Astrocyte (in vitro differentiated cells and primary cell): Measurements from ENCODE around the gene NEK10. TPM values are rescaled to one million over a fixed set of nuclear protein-coding genes. Genes with fewer than 3 reads are reported as not detected.
A peak's percentile ranks its signal among the peaks of the same experiment; 100 is the strongest.

Experiments used
- DNase-seq: peaks from one replicate; pipeline ENCODE4 v3.0.0-alpha.2; 2010; ENCODE audit warnings: low read depth
- FAIRE-seq: peaks from 2 replicates; lab custom pipeline; 2011; peaks lifted over from hg19 to GRCh38; lab: Jason Lieb, UNC
- H2AFZ ChIP-seq: 2 replicates; pipeline ENCODE4 v1.6.0; 2012; ENCODE audit warnings: low read depth, low read length, inconsistent platforms
- H3K27ac ChIP-seq: 2 replicates; pipeline ENCODE4 v1.5.1; 2011; ENCODE audit warnings: low read depth, low read length, inconsistent platforms
- H3K27me3 ChIP-seq: 2 replicates; pipeline ENCODE4 v1.6.0; 2011; ENCODE audit warnings: low read length, inconsistent platforms; ENCODE audit not compliant: insufficient read depth
- H3K36me3 ChIP-seq: 2 replicates; pipeline ENCODE4 v1.5.1; 2011; ENCODE audit warnings: low read length, inconsistent platforms; ENCODE audit not compliant: insufficient read depth
- H3K4me1 ChIP-seq: 2 replicates; pipeline ENCODE4 v1.5.1; 2011; ENCODE audit warnings: low read length, inconsistent platforms; ENCODE audit not compliant: insufficient read depth
- H3K4me2 ChIP-seq: 2 replicates; pipeline ENCODE4 v1.6.0; 2012; ENCODE audit warnings: low read length, inconsistent platforms
- H3K4me3 ChIP-seq: 2 replicates; pipeline ENCODE4 v1.5.1; 2011; ENCODE audit warnings: low read depth, mild to moderate bottlenecking, low read length, inconsistent platforms; ENCODE audit not compliant: insufficient read depth
- H3K79me2 ChIP-seq: 2 replicates; pipeline ENCODE4 v1.6.0; 2012; ENCODE audit warnings: mild to moderate bottlenecking, low read length, inconsistent platforms; ENCODE audit not compliant: insufficient read depth
- H3K9ac ChIP-seq: 2 replicates; pipeline ENCODE4 v1.6.0; 2012; ENCODE audit warnings: mild to moderate bottlenecking, low read length, inconsistent platforms
- H3K9me3 ChIP-seq: 2 replicates; pipeline ENCODE4 v1.5.1; 2012; ENCODE audit warnings: low read depth, mild to moderate bottlenecking, low read length, inconsistent platforms; ENCODE audit not compliant: insufficient read depth
- H4K20me1 ChIP-seq: 2 replicates; pipeline ENCODE4 v1.6.0; 2012; ENCODE audit warnings: low read length, inconsistent platforms; ENCODE audit not compliant: insufficient read depth
- H3K27ac Mint-ChIP-seq: one replicate; pipeline ENCODE4 v1.8.0; 2021; ENCODE audit warnings: mild to moderate bottlenecking, mixed read lengths; ENCODE audit not compliant: unreplicated experiment
- H3K27me3 Mint-ChIP-seq: one replicate; pipeline ENCODE4 v1.8.0; 2021; ENCODE audit warnings: low read depth, mixed read lengths; ENCODE audit not compliant: unreplicated experiment
- H3K36me3 Mint-ChIP-seq: one replicate; pipeline ENCODE4 v1.8.0; 2021; ENCODE audit warnings: low read depth, mixed read lengths; ENCODE audit not compliant: unreplicated experiment
- H3K4me1 Mint-ChIP-seq: one replicate; pipeline ENCODE4 v1.8.0; 2021; ENCODE audit warnings: low read depth, mixed read lengths; ENCODE audit not compliant: unreplicated experiment
- H3K4me3 Mint-ChIP-seq: one replicate; pipeline ENCODE4 v1.8.0; 2021; ENCODE audit warnings: mild to moderate bottlenecking, moderate library complexity, mixed read lengths; ENCODE audit not compliant: unreplicated experiment
- H3K9me3 Mint-ChIP-seq: one replicate; pipeline ENCODE4 v1.8.0; 2021; ENCODE audit warnings: mild to moderate bottlenecking, mixed read lengths; ENCODE audit not compliant: unreplicated experiment
- EZH2 ChIP-seq: IDR thresholded peaks from 2 replicates; pipeline ENCODE4 v1.6.1; 2012; ENCODE audit warnings: mild to moderate bottlenecking, low read length, inconsistent platforms; ENCODE audit not compliant: insufficient read depth
- total RNA-seq: library from RNA; stranded (reverse); gene quantifications from 2 replicates; pipeline ENCODE4 v1.2.1, GENCODE V29; 2021
- TF ChIP-seq, protein P1 (sequence below): IDR thresholded peaks from 2 replicates; pipeline ENCODE4 v1.5.1; 2011; ENCODE audit warnings: low read depth, mild to moderate bottlenecking, inconsistent platforms, low read length, moderate library complexity; ENCODE audit not compliant: insufficient read depth

The NEK10 gene
- total RNA-seq, 1 donor from 2014 or later = 3.2 TPM

DNA sequence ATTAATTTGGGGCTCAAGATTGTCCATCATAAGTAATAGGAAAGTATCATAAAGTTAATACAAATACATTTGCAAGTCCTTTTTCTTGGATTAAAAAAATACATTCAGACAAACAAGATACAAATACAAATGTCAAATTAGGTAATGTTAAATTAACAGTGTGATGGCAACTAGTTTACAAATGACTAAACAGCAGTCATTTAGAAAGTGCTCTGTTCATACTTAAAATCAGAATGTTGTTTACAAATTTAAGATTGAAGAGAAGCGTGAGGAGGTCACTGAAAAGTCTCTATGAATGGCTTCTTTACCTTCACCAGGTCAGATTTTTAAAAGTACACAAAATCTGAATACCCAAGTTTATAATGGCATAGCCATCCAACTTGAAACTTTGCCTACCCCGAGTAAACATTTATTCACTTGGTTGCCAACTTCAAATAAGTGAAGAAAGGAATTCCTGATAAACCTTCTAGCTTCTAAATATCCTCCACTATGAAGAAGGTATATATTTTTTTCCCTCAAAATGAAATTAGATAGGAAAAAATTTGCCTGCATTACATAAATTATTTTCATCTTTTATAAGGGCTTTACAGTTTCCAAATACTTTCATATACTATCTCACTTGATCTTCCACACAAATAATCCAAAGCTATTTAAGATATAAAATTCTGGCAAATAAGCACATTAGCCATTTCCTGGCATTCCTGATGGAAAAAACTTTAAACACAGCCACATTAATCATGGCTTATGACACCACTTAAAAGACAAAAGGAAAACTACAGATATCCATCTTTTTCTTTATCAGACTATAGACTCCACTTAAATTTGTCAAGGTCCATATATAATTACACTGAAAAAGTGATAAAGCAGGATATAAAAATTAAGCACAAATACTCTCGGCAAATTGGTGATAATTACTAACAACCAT lies 11.5 kb upstream of the NEK10 start:
- H3K9me3 Mint-ChIP-seq = no peaks in the 10 kb centered on the region

DNA sequence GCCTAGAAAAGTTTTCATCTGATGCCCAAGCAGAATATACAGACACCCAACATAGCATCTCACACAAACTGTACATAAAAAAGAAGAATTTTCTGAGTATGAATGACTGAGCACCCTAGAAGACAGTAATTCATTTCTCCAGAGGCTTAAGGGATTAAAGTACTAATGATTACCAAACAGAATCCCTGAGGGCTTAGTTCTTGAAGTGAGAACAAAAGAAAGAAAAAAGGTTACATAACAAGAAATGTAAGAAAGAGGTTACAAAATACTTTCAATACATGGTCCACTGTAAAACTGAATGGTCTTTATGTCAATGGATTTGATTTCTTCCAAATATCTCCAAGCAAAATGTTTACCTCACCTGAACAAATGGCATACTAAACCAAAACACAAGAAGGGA lies 9.1 kb upstream of the NEK10 start:
- H3K27me3 Mint-ChIP-seq = no peaks in the 10 kb centered on the region
- no peaks in the 10 kb centered on the region for H4K20me1 ChIP-seq
- DNase-seq (no peak), FAIRE-seq (peak; percentile 43)
- no peak overlapping the region for H3K4me3 ChIP-seq
- H3K4me2 ChIP-seq = no peak overlapping the region
- no peak overlapping the region for H3K27ac Mint-ChIP-seq
- no peak overlapping the region for H2AFZ ChIP-seq
- no peaks in the 10 kb centered on the region for H3K9me3 ChIP-seq
- no peak overlapping the region for H3K4me3 Mint-ChIP-seq
- no peak overlapping the region for H3K27ac ChIP-seq
- no peak for TF ChIP-seq EZH2
- TF ChIP-seq, protein P1, sequence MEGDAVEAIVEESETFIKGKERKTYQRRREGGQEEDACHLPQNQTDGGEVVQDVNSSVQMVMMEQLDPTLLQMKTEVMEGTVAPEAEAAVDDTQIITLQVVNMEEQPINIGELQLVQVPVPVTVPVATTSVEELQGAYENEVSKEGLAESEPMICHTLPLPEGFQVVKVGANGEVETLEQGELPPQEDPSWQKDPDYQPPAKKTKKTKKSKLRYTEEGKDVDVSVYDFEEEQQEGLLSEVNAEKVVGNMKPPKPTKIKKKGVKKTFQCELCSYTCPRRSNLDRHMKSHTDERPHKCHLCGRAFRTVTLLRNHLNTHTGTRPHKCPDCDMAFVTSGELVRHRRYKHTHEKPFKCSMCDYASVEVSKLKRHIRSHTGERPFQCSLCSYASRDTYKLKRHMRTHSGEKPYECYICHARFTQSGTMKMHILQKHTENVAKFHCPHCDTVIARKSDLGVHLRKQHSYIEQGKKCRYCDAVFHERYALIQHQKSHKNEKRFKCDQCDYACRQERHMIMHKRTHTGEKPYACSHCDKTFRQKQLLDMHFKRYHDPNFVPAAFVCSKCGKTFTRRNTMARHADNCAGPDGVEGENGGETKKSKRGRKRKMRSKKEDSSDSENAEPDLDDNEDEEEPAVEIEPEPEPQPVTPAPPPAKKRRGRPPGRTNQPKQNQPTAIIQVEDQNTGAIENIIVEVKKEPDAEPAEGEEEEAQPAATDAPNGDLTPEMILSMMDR = no peak
- H3K79me2 ChIP-seq = peaks cover under 1% of the 10 kb centered on the region
- no peaks in the 10 kb centered on the region for H3K4me1 Mint-ChIP-seq
- H3K9me3 Mint-ChIP-seq = no peaks in the 10 kb centered on the region
- no peaks in the 10 kb centered on the region for H3K36me3 Mint-ChIP-seq
- H3K27me3 ChIP-seq = no peaks in the 10 kb centered on the region
- peaks cover 56% of the 10 kb centered on the region for H3K36me3 ChIP-seq
- no peaks in the 10 kb centered on the region for H3K4me1 ChIP-seq
- H3K9ac ChIP-seq = no peak overlapping the region

More for the DNA sequence above, 11.5 kb upstream of the NEK10 start:
- Histone ChIP-seq H3K9me3 (no peaks in the 10 kb centered on the region), H3K4me2 (no peak overlapping the region), H3K27ac (no peak overlapping the region), H3K9ac (no peak overlapping the region), H4K20me1 (no peaks in the 10 kb centered on the region), H3K27me3 (no peaks in the 10 kb centered on the region), H3K79me2 (peaks cover 6% of the 10 kb centered on the region), H2AFZ (no peak overlapping the region), H3K36me3 (peaks cover 59% of the 10 kb centered on the region), H3K4me3 (no peak overlapping the region), H3K4me1 (no peaks in the 10 kb centered on the region)
- peak; percentile 12 for DNase-seq
- Mint-ChIP-seq H3K27me3 (no peaks in the 10 kb centered on the region), H3K36me3 (no peaks in the 10 kb centered on the region), H3K4me1 (no peaks in the 10 kb centered on the region), H3K4me3 (no peak overlapping the region), H3K27ac (no peak overlapping the region)
- peak; percentile 32 for FAIRE-seq
- TF ChIP-seq, protein P1 = no peak
- no peak for TF ChIP-seq EZH2
